ENCODE data around the gene CLEC16A. TPM values are rescaled to one million over a fixed set of nuclear protein-coding genes. Genes with fewer than 3 reads are reported as not detected.

Gene CLEC16A
- total and polyA plus RNA-seq, 2 experiments from 2014 or later: 9.9 to 24.1 TPM

DNA sequence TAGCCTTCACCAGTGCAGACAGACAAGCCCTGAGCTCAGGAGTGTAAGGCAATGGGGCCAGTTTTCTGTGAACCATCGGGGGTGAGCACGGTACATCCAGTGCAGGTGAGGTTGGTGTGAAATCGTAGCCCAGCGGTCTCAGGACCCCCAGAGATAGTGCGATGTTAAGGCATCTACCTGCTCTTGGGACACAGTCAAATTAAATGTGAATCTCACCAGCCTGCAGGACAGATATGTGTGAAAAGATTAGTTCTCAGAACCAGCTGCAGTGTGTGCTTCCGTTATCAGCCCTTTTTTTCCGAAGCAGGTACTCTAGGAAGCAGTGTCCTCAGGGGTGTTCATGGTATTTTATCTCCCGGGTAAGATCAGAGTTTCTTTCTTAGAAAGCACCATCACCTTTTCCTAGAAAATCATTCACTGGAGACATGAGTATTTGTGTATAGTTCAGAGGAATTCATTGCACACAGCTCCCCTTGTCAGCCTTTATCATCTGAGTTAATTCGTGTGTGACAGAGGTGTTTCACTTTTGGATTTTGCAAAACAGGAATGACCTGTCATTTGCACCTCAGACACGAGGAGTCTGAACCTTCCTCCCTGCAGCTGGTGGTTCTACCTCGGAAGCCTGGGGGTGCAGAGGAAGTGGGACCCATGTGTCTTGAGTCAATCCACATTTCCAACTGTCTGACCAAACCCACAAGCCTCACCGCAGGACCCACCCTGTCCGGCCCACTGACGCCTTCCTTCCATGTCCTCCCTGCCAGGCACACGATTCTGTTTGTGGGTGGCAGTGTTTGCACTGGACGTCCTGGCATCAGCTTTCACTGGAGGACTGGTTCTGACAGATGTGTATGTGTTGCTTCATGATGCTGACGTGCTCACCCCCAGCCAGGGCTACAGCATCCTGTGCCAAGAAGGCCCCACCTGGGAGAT, 107.8 kb downstream of the CLEC16A start (continued):
- TF ChIP-seq, protein P1, sequence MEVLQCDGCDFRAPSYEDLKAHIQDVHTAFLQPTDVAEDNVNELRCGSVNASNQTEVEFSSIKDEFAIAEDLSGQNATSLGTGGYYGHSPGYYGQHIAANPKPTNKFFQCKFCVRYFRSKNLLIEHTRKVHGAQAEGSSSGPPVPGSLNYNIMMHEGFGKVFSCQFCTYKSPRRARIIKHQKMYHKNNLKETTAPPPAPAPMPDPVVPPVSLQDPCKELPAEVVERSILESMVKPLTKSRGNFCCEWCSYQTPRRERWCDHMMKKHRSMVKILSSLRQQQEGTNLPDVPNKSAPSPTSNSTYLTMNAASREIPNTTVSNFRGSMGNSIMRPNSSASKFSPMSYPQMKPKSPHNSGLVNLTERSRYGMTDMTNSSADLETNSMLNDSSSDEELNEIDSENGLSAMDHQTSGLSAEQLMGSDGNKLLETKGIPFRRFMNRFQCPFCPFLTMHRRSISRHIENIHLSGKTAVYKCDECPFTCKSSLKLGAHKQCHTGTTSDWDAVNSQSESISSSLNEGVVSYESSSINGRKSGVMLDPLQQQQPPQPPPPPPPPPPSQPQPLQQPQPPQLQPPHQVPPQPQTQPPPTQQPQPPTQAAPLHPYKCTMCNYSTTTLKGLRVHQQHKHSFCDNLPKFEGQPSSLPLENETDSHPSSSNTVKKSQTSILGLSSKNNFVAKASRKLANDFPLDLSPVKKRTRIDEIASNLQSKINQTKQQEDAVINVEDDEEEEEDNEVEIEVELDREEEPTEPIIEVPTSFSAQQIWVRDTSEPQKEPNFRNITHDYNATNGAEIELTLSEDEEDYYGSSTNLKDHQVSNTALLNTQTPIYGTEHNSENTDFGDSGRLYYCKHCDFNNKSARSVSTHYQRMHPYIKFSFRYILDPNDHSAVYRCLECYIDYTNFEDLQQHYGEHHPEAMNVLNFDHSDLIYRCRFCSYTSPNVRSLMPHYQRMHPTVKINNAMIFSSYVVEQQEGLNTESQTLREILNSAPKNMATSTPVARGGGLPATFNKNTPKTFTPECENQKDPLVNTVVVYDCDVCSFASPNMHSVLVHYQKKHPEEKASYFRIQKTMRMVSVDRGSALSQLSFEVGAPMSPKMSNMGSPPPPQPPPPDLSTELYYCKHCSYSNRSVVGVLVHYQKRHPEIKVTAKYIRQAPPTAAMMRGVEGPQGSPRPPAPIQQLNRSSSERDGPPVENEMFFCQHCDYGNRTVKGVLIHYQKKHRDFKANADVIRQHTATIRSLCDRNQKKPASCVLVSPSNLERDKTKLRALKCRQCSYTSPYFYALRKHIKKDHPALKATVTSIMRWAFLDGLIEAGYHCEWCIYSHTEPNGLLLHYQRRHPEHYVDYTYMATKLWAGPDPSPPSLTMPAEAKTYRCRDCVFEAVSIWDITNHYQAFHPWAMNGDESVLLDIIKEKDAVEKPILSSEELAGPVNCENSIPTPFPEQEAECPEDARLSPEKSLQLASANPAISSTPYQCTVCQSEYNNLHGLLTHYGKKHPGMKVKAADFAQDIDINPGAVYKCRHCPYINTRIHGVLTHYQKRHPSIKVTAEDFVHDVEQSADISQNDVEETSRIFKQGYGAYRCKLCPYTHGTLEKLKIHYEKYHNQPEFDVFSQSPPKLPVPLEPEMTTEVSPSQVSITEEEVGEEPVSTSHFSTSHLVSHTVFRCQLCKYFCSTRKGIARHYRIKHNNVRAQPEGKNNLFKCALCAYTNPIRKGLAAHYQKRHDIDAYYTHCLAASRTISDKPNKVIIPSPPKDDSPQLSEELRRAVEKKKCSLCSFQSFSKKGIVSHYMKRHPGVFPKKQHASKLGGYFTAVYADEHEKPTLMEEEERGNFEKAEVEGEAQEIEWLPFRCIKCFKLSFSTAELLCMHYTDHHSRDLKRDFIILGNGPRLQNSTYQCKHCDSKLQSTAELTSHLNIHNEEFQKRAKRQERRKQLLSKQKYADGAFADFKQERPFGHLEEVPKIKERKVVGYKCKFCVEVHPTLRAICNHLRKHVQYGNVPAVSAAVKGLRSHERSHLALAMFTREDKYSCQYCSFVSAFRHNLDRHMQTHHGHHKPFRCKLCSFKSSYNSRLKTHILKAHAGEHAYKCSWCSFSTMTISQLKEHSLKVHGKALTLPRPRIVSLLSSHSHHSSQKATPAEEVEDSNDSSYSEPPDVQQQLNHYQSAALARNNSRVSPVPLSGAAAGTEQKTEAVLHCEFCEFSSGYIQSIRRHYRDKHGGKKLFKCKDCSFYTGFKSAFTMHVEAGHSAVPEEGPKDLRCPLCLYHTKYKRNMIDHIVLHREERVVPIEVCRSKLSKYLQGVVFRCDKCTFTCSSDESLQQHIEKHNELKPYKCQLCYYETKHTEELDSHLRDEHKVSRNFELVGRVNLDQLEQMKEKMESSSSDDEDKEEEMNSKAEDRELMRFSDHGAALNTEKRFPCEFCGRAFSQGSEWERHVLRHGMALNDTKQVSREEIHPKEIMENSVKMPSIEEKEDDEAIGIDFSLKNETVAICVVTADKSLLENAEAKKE (CRISPR knock-in tag; IDR thresholded peaks at IDR 0.05): no peak
- TF ChIP-seq, protein P2, sequence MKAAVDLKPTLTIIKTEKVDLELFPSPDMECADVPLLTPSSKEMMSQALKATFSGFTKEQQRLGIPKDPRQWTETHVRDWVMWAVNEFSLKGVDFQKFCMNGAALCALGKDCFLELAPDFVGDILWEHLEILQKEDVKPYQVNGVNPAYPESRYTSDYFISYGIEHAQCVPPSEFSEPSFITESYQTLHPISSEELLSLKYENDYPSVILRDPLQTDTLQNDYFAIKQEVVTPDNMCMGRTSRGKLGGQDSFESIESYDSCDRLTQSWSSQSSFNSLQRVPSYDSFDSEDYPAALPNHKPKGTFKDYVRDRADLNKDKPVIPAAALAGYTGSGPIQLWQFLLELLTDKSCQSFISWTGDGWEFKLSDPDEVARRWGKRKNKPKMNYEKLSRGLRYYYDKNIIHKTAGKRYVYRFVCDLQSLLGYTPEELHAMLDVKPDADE (IDR thresholded peaks at IDR 0.05): no peak
- TF ChIP-seq NANOG (IDR thresholded peaks at IDR 0.05; ENCODE audit: borderline replicate concordance): no peak
- no peak for TF ChIP-seq POLR2AphosphoS5 (IDR thresholded peaks at IDR 0.05; ENCODE audit: low read depth)
- TF ChIP-seq CREB1 (CRISPR knock-in tag; IDR thresholded peaks at IDR 0.05; ENCODE audit: low read depth): no peak
- TF ChIP-seq JUNB (IDR thresholded peaks at IDR 0.05; ENCODE audit: unreplicated experiment): no peak
- no peak for TF ChIP-seq EZH2 (IDR thresholded peaks at IDR 0.05; ENCODE audit: low read depth, unreplicated experiment)
- TF ChIP-seq, protein P3, sequence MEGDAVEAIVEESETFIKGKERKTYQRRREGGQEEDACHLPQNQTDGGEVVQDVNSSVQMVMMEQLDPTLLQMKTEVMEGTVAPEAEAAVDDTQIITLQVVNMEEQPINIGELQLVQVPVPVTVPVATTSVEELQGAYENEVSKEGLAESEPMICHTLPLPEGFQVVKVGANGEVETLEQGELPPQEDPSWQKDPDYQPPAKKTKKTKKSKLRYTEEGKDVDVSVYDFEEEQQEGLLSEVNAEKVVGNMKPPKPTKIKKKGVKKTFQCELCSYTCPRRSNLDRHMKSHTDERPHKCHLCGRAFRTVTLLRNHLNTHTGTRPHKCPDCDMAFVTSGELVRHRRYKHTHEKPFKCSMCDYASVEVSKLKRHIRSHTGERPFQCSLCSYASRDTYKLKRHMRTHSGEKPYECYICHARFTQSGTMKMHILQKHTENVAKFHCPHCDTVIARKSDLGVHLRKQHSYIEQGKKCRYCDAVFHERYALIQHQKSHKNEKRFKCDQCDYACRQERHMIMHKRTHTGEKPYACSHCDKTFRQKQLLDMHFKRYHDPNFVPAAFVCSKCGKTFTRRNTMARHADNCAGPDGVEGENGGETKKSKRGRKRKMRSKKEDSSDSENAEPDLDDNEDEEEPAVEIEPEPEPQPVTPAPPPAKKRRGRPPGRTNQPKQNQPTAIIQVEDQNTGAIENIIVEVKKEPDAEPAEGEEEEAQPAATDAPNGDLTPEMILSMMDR (conservative IDR thresholded peaks at IDR 0.05; ENCODE audit: low read depth in 2 of 2): no peak
- no peak for TF ChIP-seq ZNF114 (CRISPR knock-in tag; IDR thresholded peaks at IDR 0.05)
- no peak for TF ChIP-seq EZH2phosphoT487 (IDR thresholded peaks at IDR 0.05; ENCODE audit: unreplicated experiment)

All from GM23338 (cell line).